Activated CD4-positive, alpha-beta T cell treated with anti-CD3 and anti-CD28 coated beads for 1 hour (primary cell): ENCODE results near the gene UBL4A.

ENCODE experiments used
- DNase-seq: peaks from one replicate; pipeline ENCODE4 v3.0.0-alpha.2; 2020

UBL4A gene

GRCh38 chrX:154486396-154487207 is at the start of gene UBL4A:
Gene UBL4A (minus strand): TSS chrX:154486615. CDS start chrX:154486584, 31 bp downstream.
- DNase-seq: peak; percentile 22

- no peak for DNase-seq
These were observed 49.5 kb upstream of the UBL4A start for GRCh38 chrX:154535892-154536291.

GRCh38 chrX:154534526-154535322 is 48.3 kb upstream of the UBL4A start:
- DNase-seq: peak; percentile 82

DNA sequence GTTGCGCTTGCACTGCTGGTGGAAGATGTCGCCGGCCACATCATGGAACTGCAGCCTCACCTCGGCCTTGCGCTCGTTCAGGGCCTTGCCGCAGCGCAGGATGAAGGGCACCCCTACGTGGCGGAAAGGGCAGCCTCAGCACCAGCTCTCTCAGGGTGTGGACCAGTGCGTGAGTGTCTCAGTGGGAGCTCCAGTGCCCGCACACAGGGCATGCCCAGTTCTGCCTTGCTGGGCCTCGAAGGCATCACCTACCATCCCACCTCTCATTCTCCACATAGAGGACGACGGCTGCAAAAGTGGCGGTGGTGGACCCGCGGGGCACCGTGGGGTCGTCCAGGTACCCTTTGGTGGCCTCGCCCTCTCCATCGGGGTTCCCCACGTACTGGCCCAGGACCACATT is 46.3 kb upstream of the UBL4A start:
- DNase-seq: no peak

GRCh38 chrX:154531626-154532025 is 45.2 kb upstream of the UBL4A start:
- DNase-seq: no peak

DNA sequence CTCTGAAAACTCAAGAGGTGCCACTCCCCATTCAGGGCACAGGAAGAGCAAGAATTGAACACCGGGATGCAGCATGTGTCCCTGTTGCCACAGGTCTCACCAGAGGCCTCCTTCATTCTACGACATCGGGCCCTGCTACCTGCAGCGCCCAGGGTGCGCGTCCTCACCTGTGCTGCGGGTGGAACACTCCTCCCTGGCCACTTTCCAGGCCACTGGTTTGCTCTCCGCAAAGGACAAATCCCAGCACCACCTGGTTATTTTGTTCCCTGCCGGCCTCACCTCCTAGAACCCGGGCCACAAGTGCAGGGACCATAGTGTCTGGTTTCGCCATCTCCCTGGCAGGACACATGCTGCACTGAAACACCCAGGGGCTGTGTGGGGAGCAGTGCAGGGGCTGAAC is 43.9 kb upstream of the UBL4A start:
- no peak for DNase-seq

DNA sequence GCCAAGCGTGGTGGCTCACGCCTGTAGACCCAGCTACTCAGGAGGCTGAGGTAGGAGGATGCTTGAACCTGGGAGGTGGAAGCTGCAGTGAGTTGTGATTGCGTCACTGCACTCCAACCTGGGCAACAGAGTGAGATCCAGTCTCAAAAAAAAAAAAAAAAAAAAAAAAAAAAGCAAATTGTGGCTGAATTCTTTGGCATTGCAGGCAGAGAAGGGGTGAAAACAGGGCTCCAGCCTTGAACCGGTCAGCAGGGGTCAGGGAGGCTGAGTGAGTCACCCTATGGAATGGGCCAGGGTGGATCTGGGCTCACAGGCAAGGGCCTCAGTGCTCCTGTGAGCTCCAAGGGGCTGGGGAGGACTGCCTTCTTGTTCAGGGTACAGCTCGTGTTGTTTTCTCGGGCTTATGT is 42.8 kb upstream of the UBL4A start:
- no peak for DNase-seq

DNA sequence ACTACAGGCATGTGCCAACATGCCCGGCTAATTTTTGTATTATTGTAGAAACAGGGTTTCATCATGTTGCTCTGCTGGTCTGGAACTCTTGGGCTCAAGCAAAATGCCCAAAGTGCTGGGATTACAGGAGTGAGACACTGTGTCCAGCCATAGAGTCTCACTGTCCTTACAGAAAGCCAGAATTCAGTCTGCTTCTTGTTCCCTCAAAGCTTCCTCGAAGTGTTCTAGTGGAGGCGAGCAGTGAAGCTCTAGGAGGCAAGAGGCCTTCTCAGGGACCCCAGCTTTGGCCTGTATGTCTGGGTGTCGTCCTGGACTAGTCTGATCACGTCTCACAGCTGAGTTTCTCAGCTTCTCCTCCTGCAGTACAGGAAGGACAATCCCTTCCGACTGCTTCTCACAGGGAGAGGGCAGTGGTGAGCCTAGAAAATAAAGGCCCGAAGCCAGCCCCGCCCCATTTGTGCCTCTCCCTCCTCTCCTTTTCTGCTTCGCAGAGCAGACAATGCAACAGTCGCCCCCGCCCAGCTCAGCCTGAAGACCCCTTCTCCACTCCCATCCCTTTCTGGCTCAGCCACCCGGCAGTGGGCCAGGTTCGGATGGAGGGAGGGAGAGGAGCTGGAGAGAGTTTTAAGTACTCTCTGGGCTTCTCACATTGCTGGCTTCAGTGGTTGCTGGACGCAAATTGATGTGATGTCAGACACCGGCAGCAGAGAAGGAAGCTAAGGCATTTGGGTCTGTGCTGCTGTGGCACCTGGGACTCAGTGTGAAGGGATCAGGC is 40.7 kb upstream of the UBL4A start:
- peak; percentile 38 for DNase-seq

GRCh38 chrX:154525606-154526490 is 39.4 kb upstream of the UBL4A start:
- no peak for DNase-seq

- no peak for DNase-seq
These were observed 33.0 kb upstream of the UBL4A start for GRCh38 chrX:154519389-154519788.

- DNase-seq: no peak
These were observed 30.8 kb upstream of the UBL4A start for GRCh38 chrX:154517101-154517781.

DNA sequence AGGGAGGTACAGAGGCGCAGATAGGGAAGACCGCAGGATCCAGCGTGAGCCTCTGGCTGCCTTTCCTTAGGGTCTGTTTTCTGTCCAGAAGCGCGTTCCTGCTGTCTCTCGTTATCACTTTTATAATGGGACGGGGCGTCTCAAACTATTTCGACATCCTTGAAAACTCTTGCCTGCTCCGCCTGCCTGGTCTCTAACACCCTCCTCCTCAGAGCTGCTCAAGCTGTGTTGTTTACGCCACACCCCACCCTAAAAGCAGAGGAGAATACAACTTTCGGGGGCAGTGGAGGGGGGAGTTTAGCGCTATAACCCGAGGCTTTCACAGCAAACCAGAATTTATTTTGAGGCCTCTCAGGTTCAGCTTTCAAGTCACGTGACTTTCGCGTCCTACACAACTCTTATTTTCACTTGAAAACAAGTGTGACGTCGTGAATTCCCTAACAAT is 30.3 kb upstream of the UBL4A start:
- no peak for DNase-seq

GRCh38 chrX:154515966-154516655 is 29.7 kb upstream of the UBL4A start, which contains the start of gene FAM3A:
Gene FAM3A (minus strand): TSS chrX:154516232. CDS start chrX:154515772, 460 bp downstream.
- peak; percentile 88 for DNase-seq

DNA sequence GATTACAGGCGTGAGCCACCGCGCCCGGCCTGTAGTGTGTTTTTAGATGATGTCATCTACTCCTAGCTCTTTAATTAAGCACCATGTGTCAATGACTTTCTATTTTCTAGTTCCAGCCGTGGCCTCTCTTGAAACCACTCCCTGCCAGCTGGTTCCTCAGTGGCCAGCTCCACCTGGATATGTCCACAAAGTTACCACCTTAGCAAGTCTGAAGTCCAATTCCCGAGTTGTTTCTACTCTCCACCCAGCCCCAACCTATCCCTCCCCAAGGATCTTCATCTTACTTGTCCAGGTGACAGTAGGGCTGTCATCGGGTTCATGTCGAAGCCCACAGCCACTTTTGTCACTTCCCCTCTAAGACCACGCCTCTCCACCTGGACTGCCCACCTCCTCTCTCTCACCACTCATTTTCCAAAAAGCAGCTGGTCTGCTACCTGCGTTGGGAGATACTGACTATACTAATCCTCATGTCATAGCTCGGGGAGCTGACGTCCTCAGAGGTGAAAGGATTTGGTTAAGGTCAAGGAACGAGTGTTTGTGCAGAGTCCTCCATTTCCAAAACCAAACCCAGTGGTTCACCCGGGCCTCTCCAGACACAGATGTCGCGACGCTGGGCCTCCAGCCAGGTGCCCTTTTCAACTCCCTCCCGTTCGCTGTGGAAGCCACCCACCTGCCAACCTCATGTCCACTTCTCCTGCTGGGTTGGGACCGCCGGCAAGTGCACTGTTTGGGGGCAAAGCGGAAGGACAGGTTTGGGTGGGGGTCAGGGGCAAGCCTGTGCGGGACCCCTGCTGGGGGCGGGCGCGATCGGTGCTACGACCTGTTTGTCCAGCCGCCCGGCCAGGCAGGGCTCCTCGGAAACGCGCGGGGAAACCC is 28.9 kb upstream of the UBL4A start:
- DNase-seq: no peak

- DNase-seq: no peak
These were observed 27.3 kb upstream of the UBL4A start for GRCh38 chrX:154513716-154514115.

- no peak for DNase-seq
These were observed 26.6 kb upstream of the UBL4A start for GRCh38 chrX:154512879-154513553.

- no peak for DNase-seq
These were observed 25.3 kb upstream of the UBL4A start for GRCh38 chrX:154511761-154512160.

DNA sequence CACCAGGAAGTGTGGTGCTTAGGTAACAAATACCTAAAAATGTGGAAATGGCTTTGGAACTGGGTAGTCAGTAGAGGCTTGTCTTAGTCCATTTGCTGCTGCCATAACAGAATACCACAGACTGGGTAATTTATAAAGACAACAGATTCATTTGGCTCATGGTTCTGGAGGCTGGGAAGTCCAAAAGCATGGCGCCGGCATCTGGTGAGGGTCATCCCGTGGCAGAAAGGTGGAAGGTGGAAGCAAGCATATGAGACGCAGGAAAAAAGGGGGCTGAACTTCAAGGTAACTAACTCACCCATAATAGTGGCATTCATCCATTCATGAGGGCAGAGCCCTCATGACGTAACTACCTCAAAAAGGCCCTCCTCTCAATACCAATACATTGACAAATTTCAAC is 23.0 kb upstream of the UBL4A start:
- no peak for DNase-seq

DNA sequence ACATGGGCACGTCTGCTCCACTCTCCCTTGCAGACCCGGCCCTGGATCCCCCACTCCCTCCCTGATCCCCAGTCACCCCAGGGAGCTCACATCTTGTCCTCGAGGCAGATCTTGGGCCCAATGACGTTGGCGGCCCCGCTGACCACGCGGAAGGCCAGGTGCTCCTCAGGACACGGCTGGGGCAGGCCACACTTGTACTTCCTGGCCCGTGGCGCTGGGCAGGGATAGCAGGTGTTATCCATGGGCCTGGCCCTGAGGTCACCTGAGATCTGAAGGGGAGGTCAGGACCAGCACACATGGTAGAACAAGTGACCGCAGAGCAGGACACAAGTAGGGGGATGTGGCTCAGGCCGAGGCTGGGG is 21.9 kb upstream of the UBL4A start:
- no peak for DNase-seq
